HFFc6 (cell line): Measurements from ENCODE around the gene GRK3. TPM values are rescaled to one million over a fixed set of nuclear protein-coding genes. Genes with fewer than 3 reads are reported as not detected.

Experiments used
- DNase-seq: peaks from one replicate; pipeline ENCODE4 v3.0.0-alpha.2; 2018
- H3K27ac Mint-ChIP-seq: 2 replicates; pipeline ENCODE4 v1.8.0; 2020; ENCODE audit warnings: mild to moderate bottlenecking, mixed read lengths
- H3K27me3 Mint-ChIP-seq: 2 replicates; pipeline ENCODE4 v1.8.0; 2021; ENCODE audit warnings: mild to moderate bottlenecking, moderate library complexity, mixed read lengths; ENCODE audit not compliant: insufficient read depth
- H3K36me3 Mint-ChIP-seq: 2 replicates; pipeline ENCODE4 v1.8.0; 2021; ENCODE audit warnings: low read depth, mixed read lengths
- H3K4me1 Mint-ChIP-seq: 2 replicates; pipeline ENCODE4 v1.8.0; 2020; ENCODE audit warnings: low read depth, mixed read lengths
- H3K4me3 Mint-ChIP-seq: 2 replicates; pipeline ENCODE4 v1.8.0; 2020; ENCODE audit warnings: mild to moderate bottlenecking, moderate library complexity, mixed read lengths
- H3K9me3 Mint-ChIP-seq: 2 replicates; pipeline ENCODE4 v1.8.0; 2020; ENCODE audit warnings: mild to moderate bottlenecking, mixed read lengths
- CTCF ChIP-seq: fragments of 200-600 bp; sonication (generic); IDR thresholded peaks from 2 replicates; pipeline ENCODE4 v1.5.0; 2021; ENCODE audit warnings: antibody characterized with exemption, mild to moderate bottlenecking
- total RNA-seq, 6 experiments: library from RNA; stranded (reverse); fragmentation: NEBNext Ultra II Directional; extraction: Animal tissue kit (Norgen Biotek cat#: 25700); gene quantifications; 2 replicates in 1 of 6; 3 replicates in 5 of 6; pipeline ENCODE4 v1.2.3, GENCODE V29; 2021

GRK3 gene
- total RNA-seq, 6 experiments from 2014 or later: 0.05 TPM; not detected in 5

GRCh38 chr22:25709758-25710157, 145.3 kb downstream of the GRK3 start:
- Mint-ChIP-seq H3K27me3 (peaks cover 4% of the 10 kb centered on the region), H3K27ac (no peak overlapping the region), H3K4me3 (no peak overlapping the region), H3K36me3 (no peaks in the 10 kb centered on the region), H3K4me1 (no peaks in the 10 kb centered on the region), H3K9me3 (peaks cover 36% of the 10 kb centered on the region)
- no peak for DNase-seq
- no peak for TF ChIP-seq CTCF

GRCh38 chr22:25710501-25710900, 146.0 kb downstream of the GRK3 start:
- no peak for DNase-seq

GRCh38 chr22:25711491-25711890, 147.0 kb downstream of the GRK3 start:
- Mint-ChIP-seq H3K27me3 (peaks cover 4% of the 10 kb centered on the region), H3K4me3 (no peak overlapping the region), H3K9me3 (peaks cover 45% of the 10 kb centered on the region), H3K36me3 (no peaks in the 10 kb centered on the region), H3K4me1 (no peaks in the 10 kb centered on the region), H3K27ac (no peak overlapping the region)
- no peak for DNase-seq
- no peak for TF ChIP-seq CTCF

More at GRCh38 chr22:25710501-25710900, 146.0 kb downstream of the GRK3 start:
- no peaks in the 10 kb centered on the region for H3K4me1 Mint-ChIP-seq
- TF ChIP-seq CTCF: no peak
- no peaks in the 10 kb centered on the region for H3K36me3 Mint-ChIP-seq
- no peak overlapping the region for H3K27ac Mint-ChIP-seq
- no peak overlapping the region for H3K4me3 Mint-ChIP-seq
- H3K27me3 Mint-ChIP-seq: peaks cover 4% of the 10 kb centered on the region
- peaks cover 41% of the 10 kb centered on the region for H3K9me3 Mint-ChIP-seq

GRCh38 chr22:25712661-25713400, 148.4 kb downstream of the GRK3 start:
- no peaks in the 10 kb centered on the region for H3K36me3 Mint-ChIP-seq
- peaks cover 35% of the 10 kb centered on the region for H3K9me3 Mint-ChIP-seq
- H3K4me3 Mint-ChIP-seq: no peak overlapping the region
- H3K27me3 Mint-ChIP-seq: peaks cover 4% of the 10 kb centered on the region
- no peak for DNase-seq
- no peak overlapping the region for H3K27ac Mint-ChIP-seq
- no peak for TF ChIP-seq CTCF
- no peaks in the 10 kb centered on the region for H3K4me1 Mint-ChIP-seq

- no peaks in the 10 kb centered on the region for H3K36me3 Mint-ChIP-seq
- H3K9me3 Mint-ChIP-seq: peaks cover 30% of the 10 kb centered on the region
- DNase-seq: no peak
- H3K4me1 Mint-ChIP-seq: no peaks in the 10 kb centered on the region
- no peak overlapping the region for H3K4me3 Mint-ChIP-seq
- H3K27ac Mint-ChIP-seq: no peak overlapping the region
- no peak for TF ChIP-seq CTCF
- peaks cover 6% of the 10 kb centered on the region for H3K27me3 Mint-ChIP-seq
Measured at GRCh38 chr22:25714070-25714469, 149.6 kb downstream of the GRK3 start.
